GM08714 (cell line): Measurements from ENCODE around the gene CLDN20.
"Not testable (repeated sequence)": the region's sequence is repeated elsewhere in the genome, so short reads cannot be mapped to it uniquely, and the experiment has no call there.

ENCODE experiments used
- H3K4me3 ChIP-seq: fragments of 200-500 bp; sonication (Bioruptor generic); 2 replicates; pipeline ENCODE4 v1.5.1; 2014; ENCODE audit warnings: mild to moderate bottlenecking, low read length, inconsistent platforms
- ZNF274 ChIP-seq: IDR thresholded peaks from 2 replicates; pipeline ENCODE4 v1.6.1; 2012; ENCODE audit warnings: mild to moderate bottlenecking, low read depth, low read length

Gene CLDN20, protein sequence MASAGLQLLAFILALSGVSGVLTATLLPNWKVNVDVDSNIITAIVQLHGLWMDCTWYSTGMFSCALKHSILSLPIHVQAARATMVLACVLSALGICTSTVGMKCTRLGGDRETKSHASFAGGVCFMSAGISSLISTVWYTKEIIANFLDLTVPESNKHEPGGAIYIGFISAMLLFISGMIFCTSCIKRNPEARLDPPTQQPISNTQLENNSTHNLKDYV

GRCh38 chr6:155263373-155264063, at the start of gene CLDN20:
Gene CLDN20, plus strand, starts transcription at chr6:155264013. Its CDS starts 11,707 bp downstream, at chr6:155275720.
- no peak for TF ChIP-seq ZNF274
- no peak within 1 kb of the TSS for H3K4me3 ChIP-seq

- no peak overlapping the region for H3K4me3 ChIP-seq
- no peak for TF ChIP-seq ZNF274
Measured at GRCh38 chr6:155215906-155216305, 47.9 kb upstream of the CLDN20 start.

GRCh38 chr6:155216312-155217046, 47.3 kb upstream of the CLDN20 start:
- no peak overlapping the region for H3K4me3 ChIP-seq
- no peak for TF ChIP-seq ZNF274

- not testable (repeated sequence) for H3K4me3 ChIP-seq
Measured at GRCh38 chr6:155218711-155219110, 45.1 kb upstream of the CLDN20 start.

DNA sequence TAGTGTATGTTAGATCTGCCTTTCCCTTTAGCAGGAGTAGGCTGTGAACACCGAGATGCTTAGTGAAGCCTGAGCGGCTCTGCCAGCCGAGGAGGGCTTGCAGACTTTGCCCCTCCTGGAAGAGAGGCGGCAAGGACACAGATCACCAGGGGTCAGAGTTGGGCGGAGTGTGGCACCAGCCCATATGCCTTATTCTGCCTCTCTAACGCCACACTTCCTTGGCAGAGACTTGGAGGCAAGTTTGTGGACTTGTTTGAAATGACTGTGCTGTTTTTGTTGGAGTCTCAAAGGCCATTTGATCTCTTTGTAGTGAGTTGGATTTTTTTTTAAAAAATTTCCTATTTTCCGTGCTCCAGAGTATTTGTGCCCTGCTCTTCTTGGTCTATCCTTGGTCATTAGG, 44.5 kb upstream of the CLDN20 start:
- no peak overlapping the region for H3K4me3 ChIP-seq
- TF ChIP-seq ZNF274: no peak

GRCh38 chr6:155219858-155220301, 43.9 kb upstream of the CLDN20 start:
- no peak overlapping the region for H3K4me3 ChIP-seq
- TF ChIP-seq ZNF274: no peak

- no peak overlapping the region for H3K4me3 ChIP-seq
- no peak for TF ChIP-seq ZNF274
Measured at GRCh38 chr6:155221086-155221485, 42.7 kb upstream of the CLDN20 start.

GRCh38 chr6:155222506-155222905, 41.3 kb upstream of the CLDN20 start:
- no peak for TF ChIP-seq ZNF274

GRCh38 chr6:155223646-155224451, 40.0 kb upstream of the CLDN20 start:
- no peak overlapping the region for H3K4me3 ChIP-seq
- TF ChIP-seq ZNF274: no peak

More at GRCh38 chr6:155222506-155222905, 41.3 kb upstream of the CLDN20 start:
- no peak overlapping the region for H3K4me3 ChIP-seq

GRCh38 chr6:155224618-155225017, 39.2 kb upstream of the CLDN20 start:
- H3K4me3 ChIP-seq: no peak overlapping the region

GRCh38 chr6:155227046-155227445, 36.8 kb upstream of the CLDN20 start:
- H3K4me3 ChIP-seq: no peak overlapping the region
- no peak for TF ChIP-seq ZNF274

More at GRCh38 chr6:155224618-155225017, 39.2 kb upstream of the CLDN20 start:
- TF ChIP-seq ZNF274: no peak

GRCh38 chr6:155228546-155229166, 35.2 kb upstream of the CLDN20 start:
- no peak overlapping the region for H3K4me3 ChIP-seq
- no peak for TF ChIP-seq ZNF274

GRCh38 chr6:155230975-155231374, 32.8 kb upstream of the CLDN20 start:
- not testable (repeated sequence) for H3K4me3 ChIP-seq

DNA sequence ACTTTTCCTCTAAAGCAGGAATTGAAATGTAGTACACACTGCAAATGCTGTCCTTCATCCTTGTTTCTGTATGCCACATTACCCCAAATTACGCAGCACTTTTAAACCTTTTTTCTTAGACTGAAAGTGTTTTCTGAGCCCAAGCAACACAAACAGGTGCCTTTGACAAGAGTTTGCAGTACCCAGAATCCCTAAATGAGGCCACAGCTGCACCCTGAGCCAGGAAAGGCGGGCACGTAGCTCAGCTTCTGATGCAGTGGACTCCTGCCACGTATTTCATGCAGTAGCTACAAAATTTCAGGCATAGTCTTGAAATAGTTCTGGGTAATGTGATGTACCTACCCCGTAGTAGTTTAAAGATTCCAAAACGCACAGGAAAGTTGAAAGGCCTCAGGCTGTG, 31.0 kb upstream of the CLDN20 start:
- no peak overlapping the region for H3K4me3 ChIP-seq
- no peak for TF ChIP-seq ZNF274
